Neural cell (in vitro differentiated cells): ENCODE data around the gene VPS8. TPM values are rescaled to one million over a fixed set of nuclear protein-coding genes. Genes with fewer than 3 reads are reported as not detected.

Experiments
- H2AFZ ChIP-seq: fragments of 200-600, 300-800 bp; sonication (generic), shearing (Covaris generic); 2 replicates; pipeline ENCODE4 v1.6.0; 2014; ENCODE audit warnings: low read depth, mild to moderate bottlenecking, antibody characterized with exemption, low read length, moderate library complexity
- H3F3A ChIP-seq: fragments of 200-600 bp; shearing (Covaris generic); 2 replicates; pipeline ENCODE4 v1.6.1; 2016; ENCODE audit warnings: mild to moderate bottlenecking, moderate library complexity, mixed read lengths, antibody characterized with exemption, low read length; ENCODE audit not compliant: insufficient read depth, poor library complexity, severe bottlenecking
- H3K27ac ChIP-seq: fragments of 200-600, 300-800 bp; sonication (generic), shearing (Covaris generic); 2 replicates; pipeline ENCODE4 v1.5.1; 2014; ENCODE audit warnings: mild to moderate bottlenecking, low read length, moderate library complexity
- H3K27me3 ChIP-seq: fragments of 300-800, 200-600 bp; sonication (generic), shearing (Covaris generic); 2 replicates; pipeline ENCODE4 v1.6.0; 2014; ENCODE audit warnings: mild to moderate bottlenecking, low read depth, low read length, moderate library complexity; ENCODE audit not compliant: insufficient read depth
- H3K36me3 ChIP-seq: fragments of 300-800, 200-600 bp; sonication (generic), shearing (Covaris generic); 2 replicates; pipeline ENCODE4 v1.5.1; 2014; ENCODE audit warnings: mild to moderate bottlenecking, antibody characterized with exemption, low read length, moderate library complexity; ENCODE audit not compliant: insufficient read depth
- H3K4me2 ChIP-seq: fragments of 300-800, 200-600 bp; sonication (generic), shearing (Covaris generic); 2 replicates; pipeline ENCODE4 v1.6.0; 2014; ENCODE audit warnings: mild to moderate bottlenecking, low read length
- H3K4me3 ChIP-seq: fragments of 300-800, 200-600 bp; sonication (generic), shearing (Covaris generic); 2 replicates; pipeline ENCODE4 v1.5.1; 2014; ENCODE audit warnings: mild to moderate bottlenecking, low read length, moderate library complexity
- H3K79me2 ChIP-seq: fragments of 200-600 bp; shearing (Covaris generic); replicated peaks from 2 replicates; pipeline ENCODE4 v1.6.0; 2014; ENCODE audit warnings: mild to moderate bottlenecking, low read length, moderate library complexity; ENCODE audit not compliant: insufficient read depth
- H3K9ac ChIP-seq: fragments of 300-800, 200-600 bp; sonication (generic), shearing (Covaris generic); 2 replicates; pipeline ENCODE4 v1.6.1; 2016; ENCODE audit warnings: mild to moderate bottlenecking, low read length, mixed read lengths
- H3K9me2 ChIP-seq: fragments of 200-600 bp; shearing (Covaris generic); 2 replicates; pipeline ENCODE4 v1.6.1; 2016; ENCODE audit warnings: mild to moderate bottlenecking, low read length, mixed read lengths; ENCODE audit not compliant: insufficient read depth
- H3K9me3 ChIP-seq: fragments of 200-600, 300-800 bp; sonication (generic), shearing (Covaris generic); 2 replicates; pipeline ENCODE4 v1.6.1; 2016; ENCODE audit warnings: mild to moderate bottlenecking, mixed run types, low read length, moderate library complexity, mixed read lengths
- H4K20me1 ChIP-seq: fragments of 200-600 bp; shearing (Covaris generic); 2 replicates; pipeline ENCODE4 v1.6.1; 2016; ENCODE audit warnings: mild to moderate bottlenecking, mixed run types; ENCODE audit not compliant: insufficient read depth
- EP300 ChIP-seq: fragments of 450-650 bp; conservative IDR thresholded peaks from 2 replicates; pipeline ENCODE4 v1.6.1; 2014; ENCODE audit warnings: antibody characterized with exemption, mild to moderate bottlenecking, moderate library complexity; ENCODE audit not compliant: poor library complexity, severe bottlenecking
- EZH2 ChIP-seq: fragments of 200-600, 300-800 bp; shearing (Covaris generic), sonication (generic); IDR thresholded peaks from 2 replicates; pipeline ENCODE4 v1.6.1; 2014; ENCODE audit warnings: antibody characterized with exemption, low read length, borderline replicate concordance, mild to moderate bottlenecking; ENCODE audit not compliant: insufficient read depth, poor library complexity, severe bottlenecking
- MXI1 ChIP-seq: fragments of 450-650 bp; conservative IDR thresholded peaks from 2 replicates; pipeline ENCODE4 v1.6.1; 2014; ENCODE audit warnings: antibody characterized with exemption, mild to moderate bottlenecking; ENCODE audit not compliant: poor library complexity, severe bottlenecking
- POLR2AphosphoS5 ChIP-seq: IDR thresholded peaks from 2 replicates; pipeline ENCODE4 v1.6.1; 2012
- RAD21 ChIP-seq: fragments of 450-650 bp; conservative IDR thresholded peaks from 2 replicates; pipeline ENCODE4 v1.6.1; 2014; ENCODE audit warnings: antibody characterized with exemption, mild to moderate bottlenecking, moderate library complexity
- REST ChIP-seq: IDR thresholded peaks from 2 replicates; pipeline ENCODE4 v1.6.1; 2012; ENCODE audit warnings: borderline replicate concordance
- SMC3 ChIP-seq: fragments of 450-650 bp; conservative IDR thresholded peaks from 2 replicates; pipeline ENCODE4 v1.6.1; 2014; ENCODE audit warnings: antibody characterized with exemption, mild to moderate bottlenecking, moderate library complexity; ENCODE audit not compliant: poor library complexity
- TAF1 ChIP-seq: IDR thresholded peaks from 2 replicates; pipeline ENCODE4 v1.6.1; 2012; ENCODE audit warnings: low read depth
- polyA plus RNA-seq: library from polyadenylated mRNA; depleted of rRNA; stranded (reverse); fragments of >200 nt; gene quantifications from 2 replicates; pipeline ENCODE4 v1.2.3, GENCODE V29; 2014
- TF ChIP-seq, protein P1 (sequence below): fragments of 450-650 bp; IDR thresholded peaks from 2 replicates; pipeline ENCODE4 v1.5.1; 2014; ENCODE audit warnings: antibody characterized with exemption, mild to moderate bottlenecking, moderate library complexity; ENCODE audit not compliant: poor library complexity, severe bottlenecking

VPS8 gene
- polyA plus RNA-seq, 1 donor from 2014 or later, result 146 TPM

DNA sequence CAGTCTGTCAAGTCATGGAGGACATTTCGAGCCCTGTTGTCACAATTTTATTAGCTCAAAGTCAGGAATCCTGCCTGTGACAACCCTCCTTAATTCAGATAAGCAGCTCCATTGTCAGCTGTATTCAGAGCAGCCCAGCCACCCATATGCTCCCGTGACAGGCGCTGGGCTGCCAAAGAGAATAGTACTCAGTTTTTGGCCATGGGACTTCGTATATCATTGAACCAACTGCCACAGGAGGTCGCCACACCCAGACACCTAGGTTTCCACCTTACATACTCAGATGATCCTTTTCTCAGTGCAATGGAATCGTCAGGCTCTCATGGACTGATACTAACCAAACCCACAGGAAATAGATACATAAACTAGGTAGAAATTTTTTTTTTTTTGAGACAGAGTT is 240.7 kb downstream of the VPS8 start:
- Histone ChIP-seq H4K20me1 (no peaks in the 10 kb centered on the region), H3K36me3 (peaks cover 5% of the 10 kb centered on the region), H3K4me3 (no peak overlapping the region), H3K9ac (no peak overlapping the region), H3K79me2 (no peaks in the 10 kb centered on the region), H3K27ac (no peak overlapping the region), H3F3A (no peaks in the 10 kb centered on the region), H3K9me3 (peaks cover 4% of the 10 kb centered on the region), H3K4me2 (no peak overlapping the region), H2AFZ (no peak overlapping the region), H3K9me2 (no peaks in the 10 kb centered on the region), H3K27me3 (no peaks in the 10 kb centered on the region)
- TF ChIP-seq RAD21 (no peak), TAF1 (no peak), REST (no peak), SMC3 (no peak), POLR2AphosphoS5 (no peak), EZH2 (no peak), EP300 (no peak), MXI1 (no peak)
- TF ChIP-seq, protein P1, sequence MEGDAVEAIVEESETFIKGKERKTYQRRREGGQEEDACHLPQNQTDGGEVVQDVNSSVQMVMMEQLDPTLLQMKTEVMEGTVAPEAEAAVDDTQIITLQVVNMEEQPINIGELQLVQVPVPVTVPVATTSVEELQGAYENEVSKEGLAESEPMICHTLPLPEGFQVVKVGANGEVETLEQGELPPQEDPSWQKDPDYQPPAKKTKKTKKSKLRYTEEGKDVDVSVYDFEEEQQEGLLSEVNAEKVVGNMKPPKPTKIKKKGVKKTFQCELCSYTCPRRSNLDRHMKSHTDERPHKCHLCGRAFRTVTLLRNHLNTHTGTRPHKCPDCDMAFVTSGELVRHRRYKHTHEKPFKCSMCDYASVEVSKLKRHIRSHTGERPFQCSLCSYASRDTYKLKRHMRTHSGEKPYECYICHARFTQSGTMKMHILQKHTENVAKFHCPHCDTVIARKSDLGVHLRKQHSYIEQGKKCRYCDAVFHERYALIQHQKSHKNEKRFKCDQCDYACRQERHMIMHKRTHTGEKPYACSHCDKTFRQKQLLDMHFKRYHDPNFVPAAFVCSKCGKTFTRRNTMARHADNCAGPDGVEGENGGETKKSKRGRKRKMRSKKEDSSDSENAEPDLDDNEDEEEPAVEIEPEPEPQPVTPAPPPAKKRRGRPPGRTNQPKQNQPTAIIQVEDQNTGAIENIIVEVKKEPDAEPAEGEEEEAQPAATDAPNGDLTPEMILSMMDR, result no peak

GRCh38 chr3:185056908-185057307 is 244.9 kb downstream of the VPS8 start:
- Histone ChIP-seq H3K36me3 (peaks cover 5% of the 10 kb centered on the region), H4K20me1 (no peaks in the 10 kb centered on the region), H3K27me3 (no peaks in the 10 kb centered on the region), H3K27ac (no peak overlapping the region), H3K79me2 (no peaks in the 10 kb centered on the region), H3K4me2 (no peak overlapping the region), H2AFZ (no peak overlapping the region), H3F3A (no peaks in the 10 kb centered on the region), H3K9ac (no peak overlapping the region), H3K4me3 (no peak overlapping the region), H3K9me3 (peaks cover 20% of the 10 kb centered on the region), H3K9me2 (no peaks in the 10 kb centered on the region)
- TF ChIP-seq SMC3 (no peak), MXI1 (no peak), EZH2 (no peak), POLR2AphosphoS5 (no peak), RAD21 (no peak), REST (no peak), TAF1 (no peak), EP300 (no peak)
- TF ChIP-seq, protein P1, result no peak
